Measurements from ENCODE around the gene COG7.

The COG7 gene

GRCh38 chr16:23452572-23453337 lies at the start of gene COG7:
Gene COG7, minus strand, starts transcription at chr16:23453189. Its CDS starts 195 bp downstream, at chr16:23452994.
- H3K27ac ChIP-seq = peak within 1 kb of the TSS; percentile 81
- TF ChIP-seq, protein P1, sequence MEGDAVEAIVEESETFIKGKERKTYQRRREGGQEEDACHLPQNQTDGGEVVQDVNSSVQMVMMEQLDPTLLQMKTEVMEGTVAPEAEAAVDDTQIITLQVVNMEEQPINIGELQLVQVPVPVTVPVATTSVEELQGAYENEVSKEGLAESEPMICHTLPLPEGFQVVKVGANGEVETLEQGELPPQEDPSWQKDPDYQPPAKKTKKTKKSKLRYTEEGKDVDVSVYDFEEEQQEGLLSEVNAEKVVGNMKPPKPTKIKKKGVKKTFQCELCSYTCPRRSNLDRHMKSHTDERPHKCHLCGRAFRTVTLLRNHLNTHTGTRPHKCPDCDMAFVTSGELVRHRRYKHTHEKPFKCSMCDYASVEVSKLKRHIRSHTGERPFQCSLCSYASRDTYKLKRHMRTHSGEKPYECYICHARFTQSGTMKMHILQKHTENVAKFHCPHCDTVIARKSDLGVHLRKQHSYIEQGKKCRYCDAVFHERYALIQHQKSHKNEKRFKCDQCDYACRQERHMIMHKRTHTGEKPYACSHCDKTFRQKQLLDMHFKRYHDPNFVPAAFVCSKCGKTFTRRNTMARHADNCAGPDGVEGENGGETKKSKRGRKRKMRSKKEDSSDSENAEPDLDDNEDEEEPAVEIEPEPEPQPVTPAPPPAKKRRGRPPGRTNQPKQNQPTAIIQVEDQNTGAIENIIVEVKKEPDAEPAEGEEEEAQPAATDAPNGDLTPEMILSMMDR (IDR thresholded peaks at IDR 0.05) = no peak
- no peak for TF ChIP-seq ZFX (IDR thresholded peaks at IDR 0.05; ENCODE audit: borderline replicate concordance)

- no peak for TF ChIP-seq ZFX (IDR thresholded peaks at IDR 0.05; ENCODE audit: borderline replicate concordance)
- TF ChIP-seq, protein P1 (IDR thresholded peaks at IDR 0.05) = no peak
- no peak overlapping the region for H3K27ac ChIP-seq
These were observed 49.5 kb upstream of the COG7 start for GRCh38 chr16:23502466-23502865.

DNA sequence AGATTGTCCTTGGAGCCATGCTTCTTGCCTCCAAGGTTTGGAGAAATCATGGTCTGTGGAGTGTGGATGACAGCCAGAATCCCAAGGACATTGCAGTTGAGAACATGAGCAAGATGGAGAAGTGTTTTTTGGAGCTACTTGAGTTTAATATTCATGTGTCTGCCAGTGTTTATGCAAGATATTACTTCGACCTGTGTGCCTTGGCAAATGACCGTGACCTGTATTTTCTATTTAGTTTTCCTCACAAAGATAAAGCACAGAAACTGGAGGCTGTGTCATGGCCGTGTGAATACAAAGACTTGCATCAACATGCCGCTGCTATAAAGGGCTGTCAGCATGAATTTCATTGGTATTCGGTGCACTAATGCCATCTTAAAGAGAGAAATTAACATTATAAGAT lies 48.3 kb upstream of the COG7 start:
- TF ChIP-seq, protein P1 (IDR thresholded peaks at IDR 0.05) = no peak
- TF ChIP-seq ZFX (IDR thresholded peaks at IDR 0.05; ENCODE audit: borderline replicate concordance) = no peak
- H3K27ac ChIP-seq = no peak overlapping the region

GRCh38 chr16:23500862-23501225 lies 47.9 kb upstream of the COG7 start:
- TF ChIP-seq ZFX (IDR thresholded peaks at IDR 0.05; ENCODE audit: borderline replicate concordance) = no peak
- TF ChIP-seq, protein P1 (IDR thresholded peaks at IDR 0.05) = no peak
- H3K27ac ChIP-seq = no peak overlapping the region

DNA sequence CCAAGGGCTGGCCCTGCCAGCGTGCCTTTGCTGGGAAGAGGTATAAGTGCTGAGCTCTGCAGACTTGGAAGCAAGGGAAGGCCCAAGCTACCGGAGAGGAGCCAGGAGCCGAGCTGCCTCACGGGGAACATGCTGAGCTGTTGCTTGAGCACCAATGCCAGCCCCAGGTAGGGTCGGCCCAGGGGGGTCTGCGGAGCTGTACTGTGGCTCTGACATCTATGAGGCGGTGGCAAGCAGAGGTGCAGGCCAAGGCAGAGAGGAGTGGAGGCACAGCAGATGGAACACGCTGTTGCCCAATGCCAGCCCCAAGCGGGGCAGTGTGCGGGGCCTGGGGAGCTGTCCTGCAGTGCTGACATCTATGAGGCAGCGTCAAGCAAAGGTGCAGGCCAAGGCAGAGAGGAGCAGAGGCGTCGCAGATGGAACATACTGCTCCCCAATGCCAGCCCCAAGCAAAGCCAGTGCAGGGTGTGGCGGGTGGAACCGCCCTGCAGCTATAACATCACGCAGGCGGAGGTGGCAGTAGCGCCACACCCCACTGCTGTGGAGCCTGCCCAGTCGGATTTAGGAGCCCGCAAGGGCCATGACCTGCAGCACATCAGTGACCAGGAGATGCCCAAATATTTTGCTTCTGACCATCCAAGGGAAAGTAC lies 47.3 kb upstream of the COG7 start:
- TF ChIP-seq, protein P1 (IDR thresholded peaks at IDR 0.05) = no peak
- no peak for TF ChIP-seq ZFX (IDR thresholded peaks at IDR 0.05; ENCODE audit: borderline replicate concordance)
- no peak overlapping the region for H3K27ac ChIP-seq

DNA sequence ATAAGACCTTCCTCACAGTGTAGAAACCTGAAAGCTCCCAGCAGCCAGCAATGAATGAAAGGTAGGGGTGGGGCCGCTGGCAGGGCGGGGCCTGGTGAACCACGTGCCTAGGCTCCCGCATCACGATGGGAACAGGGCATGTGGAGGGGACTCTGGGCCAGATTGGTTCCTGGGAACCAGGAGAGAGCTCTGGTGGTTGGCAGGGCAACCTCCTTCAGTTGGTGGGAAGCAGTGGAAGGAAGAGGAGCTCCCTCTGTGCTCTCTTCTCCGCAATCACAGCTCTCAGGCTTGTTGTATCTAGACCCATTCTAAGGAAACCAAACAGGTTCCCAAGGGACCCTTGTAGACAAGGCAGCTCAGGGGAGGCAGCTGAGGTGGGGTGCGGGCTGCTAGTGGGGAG lies 46.8 kb upstream of the COG7 start:
- H3K27ac ChIP-seq = no peak overlapping the region
- TF ChIP-seq, protein P1 (IDR thresholded peaks at IDR 0.05) = no peak
- no peak for TF ChIP-seq ZFX (IDR thresholded peaks at IDR 0.05; ENCODE audit: borderline replicate concordance)

DNA sequence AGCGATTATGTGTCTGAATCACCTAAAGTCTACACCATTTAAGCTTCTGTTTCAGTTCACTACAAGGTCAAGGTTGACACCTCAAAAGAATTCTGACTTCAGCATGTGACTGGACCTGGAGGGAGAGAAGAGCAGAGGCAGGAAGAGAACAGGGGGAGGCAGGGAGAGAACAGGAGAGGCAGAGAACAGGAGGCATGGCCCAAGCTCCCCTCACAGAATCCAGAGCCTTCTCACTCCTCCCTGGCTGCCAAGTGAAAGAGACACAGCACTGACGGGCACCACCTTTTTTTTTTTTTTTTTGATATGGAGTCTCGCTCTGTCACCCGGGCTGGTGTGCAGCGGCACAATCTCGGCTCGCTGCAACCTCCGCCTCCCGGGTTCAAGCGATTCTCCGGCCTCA lies 45.9 kb upstream of the COG7 start:
- TF ChIP-seq, protein P1 (IDR thresholded peaks at IDR 0.05) = no peak
- TF ChIP-seq ZFX (IDR thresholded peaks at IDR 0.05; ENCODE audit: borderline replicate concordance) = no peak

More for the DNA sequence above, 45.9 kb upstream of the COG7 start:
- H3K27ac ChIP-seq = no peak overlapping the region

Measured in 22Rv1 (cell line).